Common myeloid progenitor, CD34-positive (primary cell): Measurements from ENCODE around the gene PSMG4.

Experiments used
- CTCF ChIA-PET: fragments of 350-600 bp; sonication (Branson Sonifier 250); formaldehyde crosslinking; loops from one replicate; lab custom pipeline; 2021; ENCODE audit warnings: antibody characterized with exemption; lab: Charles Lee
- POLR2A ChIA-PET: fragments of 350-600 bp; sonication (Branson Sonifier 250); formaldehyde crosslinking; loops from one replicate; lab custom pipeline; 2021; ENCODE audit warnings: antibody characterized with exemption; lab: Charles Lee
- DNase-seq, 3 donors: peaks; one replicate each; pipeline versions ENCODE4 v3.0.0 to v3.0.0-alpha.2; 2013
- H3K27ac ChIP-seq, 2 experiments: 1 replicate in 1 of 2; 2 replicates in 1 of 2; pipeline ENCODE4 v1.7.0; 2013; ENCODE audit warnings: inconsistent platforms in 2 of 2, low read length in 2 of 2, mild to moderate bottlenecking in 2 of 2, low read depth in 1 of 2, moderate library complexity in 1 of 2; ENCODE audit not compliant: severe bottlenecking in 2 of 2, insufficient read depth in 1 of 2, poor library complexity in 1 of 2
- H3K27me3 ChIP-seq, 5 experiments: replicated peaks in 2 of 5; 1 replicate in 3 of 5; 2 replicates in 2 of 5; pipeline versions ENCODE4 v1.6.1 to v1.7.0; 2013; ENCODE audit warnings: low read length in 4 of 5, mild to moderate bottlenecking in 2 of 5, moderate library complexity in 2 of 5, inconsistent platforms in 1 of 5; ENCODE audit not compliant: insufficient read depth in 5 of 5, control insufficient read depth in 4 of 5
- H3K36me3 ChIP-seq, 4 experiments: 1 replicate in 2 of 4; 2 replicates in 2 of 4; pipeline versions ENCODE4 v1.6.1 to v1.7.0; 2013; ENCODE audit warnings: low read length in 3 of 4, control low read depth in 1 of 4, mild to moderate bottlenecking in 1 of 4; ENCODE audit not compliant: control insufficient read depth in 4 of 4, insufficient read depth in 4 of 4
- H3K4me1 ChIP-seq, 4 experiments: 1 replicate in 3 of 4; 2 replicates in 1 of 4; pipeline versions ENCODE4 v1.6.1 to v1.7.1; 2013; ENCODE audit warnings: low read length in 3 of 4, mild to moderate bottlenecking in 3 of 4, control low read depth in 1 of 4, inconsistent platforms in 1 of 4, moderate library complexity in 1 of 4; ENCODE audit not compliant: control insufficient read depth in 4 of 4, insufficient read depth in 4 of 4; ENCODE audit errors: control extremely low read depth in 1 of 4
- H3K4me3 ChIP-seq, 7 experiments: 1 replicate in 4 of 7; 2 replicates in 3 of 7; pipeline versions ENCODE4 v1.5.1 to v1.7.0; 2013; ENCODE audit warnings: mild to moderate bottlenecking in 7 of 7, low read length in 6 of 7, moderate library complexity in 6 of 7, inconsistent platforms in 2 of 7, low read depth in 2 of 7, control low read depth in 1 of 7; ENCODE audit not compliant: insufficient read depth in 4 of 7, control insufficient read depth in 1 of 7; ENCODE audit errors: extremely low read depth in 1 of 7
- H3K9me3 ChIP-seq, 5 experiments: 1 replicate in 4 of 5; 2 replicates in 1 of 5; pipeline versions ENCODE4 v1.6.1 to v1.7.1; 2013; ENCODE audit warnings: low read length in 4 of 5, mild to moderate bottlenecking in 2 of 5, inconsistent platforms in 1 of 5, low read depth in 1 of 5, moderate library complexity in 1 of 5; ENCODE audit not compliant: control insufficient read depth in 4 of 5, insufficient read depth in 2 of 5; ENCODE audit errors: control extremely low read depth in 1 of 5
- WGBS: methylation state at CpG from one replicate; pipeline ENCODE4 v1.1.5; 2013; ENCODE audit not compliant: insufficient coverage; 5-methylcytosine and 5-hydroxymethylcytosine counted together

The PSMG4 gene

GRCh38 chr6:3287976-3288707, 29.4 kb downstream of the PSMG4 start:
- CTCF ChIA-PET, result interaction anchor here (1.2 kb wide), 1 partner anchor 442 kb away, joined by 3 read pairs; no protein-coding TSS in a partner anchor
- Histone ChIP-seq H3K27ac (no peak overlapping the region), H3K4me3 (no peak overlapping the region), H3K27me3 (no peaks in the 10 kb centered on the region), H3K36me3 (peaks cover 0 to 4% (median 1%) of the 10 kb centered on the region in 4 experiments), H3K4me1 (peaks cover 0 to 2% (median 0%) of the 10 kb centered on the region in 4 experiments), H3K9me3 (no peaks in the 10 kb centered on the region)
- 79% methylated on average over 11 of the region's 17 CpGs for WGBS
- POLR2A ChIA-PET, result no interaction called here
- DNase-seq, result peak; percentile 32 to 83 (median 60)

GRCh38 chr6:3288711-3289663, 30.2 kb downstream of the PSMG4 start:
- Histone ChIP-seq H3K27ac (no peak overlapping the region), H3K4me3 (no peak overlapping the region), H3K9me3 (no peaks in the 10 kb centered on the region), H3K27me3 (no peaks in the 10 kb centered on the region), H3K4me1 (peaks cover 0 to 2% (median 0%) of the 10 kb centered on the region in 4 experiments), H3K36me3 (peaks cover 0 to 4% (median 0%) of the 10 kb centered on the region in 4 experiments)
- WGBS, result 94% methylated on average over 18 of the region's 21 CpGs
- CTCF ChIA-PET, result interaction anchor here (1.1 to 1.3 kb wide), 3 partner anchors 12 to 441 kb away, joined by 3 to 4 read pairs (median 3); no protein-coding TSS in a partner anchor
- no peak for DNase-seq
- POLR2A ChIA-PET, result interaction anchor here (0.6 kb wide), 1 partner anchor 35 kb away, joined by 3 read pairs; no protein-coding TSS in a partner anchor

- ChIA-PET CTCF (interaction anchor here (0.9 to 1.3 kb wide), 3 partner anchors 12 to 440 kb away, joined by 3 to 4 read pairs (median 3); no protein-coding TSS in a partner anchor), POLR2A (interaction anchor here (0.6 kb wide), 1 partner anchor 35 kb away, joined by 3 read pairs; no protein-coding TSS in a partner anchor)
- Histone ChIP-seq H3K4me3 (no peak overlapping the region), H3K27ac (no peak overlapping the region), H3K27me3 (no peaks in the 10 kb centered on the region), H3K4me1 (peaks cover 0 to 2% (median 0%) of the 10 kb centered on the region in 4 experiments), H3K36me3 (peaks cover 0 to 4% (median 0%) of the 10 kb centered on the region in 4 experiments), H3K9me3 (no peaks in the 10 kb centered on the region)
- WGBS, result 93% methylated on average over 3 of the region's 7 CpGs
- no peak for DNase-seq
Observed at GRCh38 chr6:3289664-3290055, 30.9 kb downstream of the PSMG4 start.

- ChIA-PET POLR2A (no interaction called here), CTCF (interaction anchor here (0.9 to 1.3 kb wide), 3 partner anchors 18 to 459 kb away, joined by 3 to 4 read pairs (median 3); no protein-coding TSS in a partner anchor)
- Histone ChIP-seq H3K27ac (no peak overlapping the region), H3K27me3 (no peaks in the 10 kb centered on the region), H3K36me3 (peaks cover 0 to 4% (median 0%) of the 10 kb centered on the region in 4 experiments), H3K4me3 (no peak overlapping the region), H3K4me1 (peaks cover 0 to 2% (median 0%) of the 10 kb centered on the region in 4 experiments), H3K9me3 (no peaks in the 10 kb centered on the region)
- no peak for DNase-seq
- 96% methylated on average over 12 of the region's 15 CpGs for WGBS
Observed at GRCh38 chr6:3290149-3290930, 31.6 kb downstream of the PSMG4 start.

GRCh38 chr6:3290931-3291211, 32.1 kb downstream of the PSMG4 start:
- H3K27me3 ChIP-seq, result no peaks in the 10 kb centered on the region
- peaks cover 0 to 4% (median 0%) of the 10 kb centered on the region in 4 experiments for H3K36me3 ChIP-seq
- ChIA-PET CTCF (interaction anchor here (1.2 to 1.5 kb wide), 2 partner anchors 440 to 458 kb away, joined by 3 read pairs; no protein-coding TSS in a partner anchor), POLR2A (no interaction called here)
- peaks cover 0 to 2% (median 0%) of the 10 kb centered on the region in 4 experiments for H3K4me1 ChIP-seq
- no peak for DNase-seq
- H3K4me3 ChIP-seq, result no peak overlapping the region
- no peaks in the 10 kb centered on the region for H3K9me3 ChIP-seq
- H3K27ac ChIP-seq, result no peak overlapping the region
- 81% methylated on average over 11 of the region's 11 CpGs for WGBS

GRCh38 chr6:3291346-3291745, 32.6 kb downstream of the PSMG4 start:
- peaks cover 0 to 2% (median 0%) of the 10 kb centered on the region in 4 experiments for H3K4me1 ChIP-seq
- H3K27me3 ChIP-seq, result no peaks in the 10 kb centered on the region
- 93% methylated on average over 3 of the region's 4 CpGs for WGBS
- H3K4me3 ChIP-seq, result no peak overlapping the region
- no peak for DNase-seq
- H3K36me3 ChIP-seq, result peaks cover 0 to 4% (median 0%) of the 10 kb centered on the region in 4 experiments
- no peak overlapping the region for H3K27ac ChIP-seq
- CTCF ChIA-PET, result interaction anchor here (0.6 to 1.5 kb wide), 2 partner anchors 12 to 440 kb away, joined by 3 read pairs; no protein-coding TSS in a partner anchor
- POLR2A ChIA-PET, result no interaction called here
- H3K9me3 ChIP-seq, result no peaks in the 10 kb centered on the region
